ENCODE data around the gene PDE10A.

PDE10A gene

GRCh38 chr6:165637586-165637985 is 25.5 kb downstream of the PDE10A start:
- H3K4me3 ChIP-seq (ENCODE audit: severe bottlenecking): no peak overlapping the region

DNA sequence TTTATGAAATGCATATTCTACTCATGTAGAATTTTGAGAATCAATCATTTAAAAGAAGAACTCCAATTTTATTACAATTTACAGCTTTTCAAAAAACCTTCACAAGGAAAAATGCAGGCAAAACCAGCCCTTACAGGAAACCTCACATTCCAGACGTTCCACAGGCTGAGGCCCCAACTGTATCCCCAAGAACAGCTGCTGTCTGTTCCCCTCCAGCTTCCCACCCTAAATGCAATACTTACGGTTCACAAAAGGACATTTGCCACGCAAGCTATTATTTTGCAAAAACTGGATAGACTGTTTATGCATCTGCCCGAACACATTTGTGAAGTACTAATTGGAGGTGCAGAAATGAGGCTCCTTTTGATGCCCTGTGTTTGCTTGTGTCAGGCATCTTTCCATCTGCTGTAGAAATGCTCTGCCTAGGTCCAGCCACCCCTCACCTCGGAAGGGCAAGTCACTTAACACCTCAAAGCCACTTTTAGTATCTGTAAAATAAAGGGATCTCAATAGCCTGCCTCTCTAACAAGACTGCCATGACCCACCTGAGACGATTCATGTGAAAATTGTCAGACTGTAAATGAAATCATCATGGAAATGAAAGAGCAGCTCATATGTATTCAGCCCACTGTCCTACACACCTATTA is 26.5 kb downstream of the PDE10A start:
- Histone ChIP-seq H3K4me3 (ENCODE audit: severe bottlenecking) (no peak overlapping the region), H3K27me3 (ENCODE audit: insufficient read depth, poor library complexity, severe bottlenecking) (no peaks in the 10 kb centered on the region), H3K36me3 (ENCODE audit: low read depth) (no peaks in the 10 kb centered on the region), H3K4me1 (ENCODE audit: insufficient read depth, poor library complexity, severe bottlenecking) (no peaks in the 10 kb centered on the region), H3K9me3 (ENCODE audit: severe bottlenecking) (no peaks in the 10 kb centered on the region), H3K27ac (ENCODE audit: poor library complexity, severe bottlenecking) (no peak overlapping the region)
- ATAC-seq (ENCODE audit: low read depth) (no peak), DNase-seq (ENCODE audit: low spot score) (no peak)
- TF ChIP-seq, protein P1, sequence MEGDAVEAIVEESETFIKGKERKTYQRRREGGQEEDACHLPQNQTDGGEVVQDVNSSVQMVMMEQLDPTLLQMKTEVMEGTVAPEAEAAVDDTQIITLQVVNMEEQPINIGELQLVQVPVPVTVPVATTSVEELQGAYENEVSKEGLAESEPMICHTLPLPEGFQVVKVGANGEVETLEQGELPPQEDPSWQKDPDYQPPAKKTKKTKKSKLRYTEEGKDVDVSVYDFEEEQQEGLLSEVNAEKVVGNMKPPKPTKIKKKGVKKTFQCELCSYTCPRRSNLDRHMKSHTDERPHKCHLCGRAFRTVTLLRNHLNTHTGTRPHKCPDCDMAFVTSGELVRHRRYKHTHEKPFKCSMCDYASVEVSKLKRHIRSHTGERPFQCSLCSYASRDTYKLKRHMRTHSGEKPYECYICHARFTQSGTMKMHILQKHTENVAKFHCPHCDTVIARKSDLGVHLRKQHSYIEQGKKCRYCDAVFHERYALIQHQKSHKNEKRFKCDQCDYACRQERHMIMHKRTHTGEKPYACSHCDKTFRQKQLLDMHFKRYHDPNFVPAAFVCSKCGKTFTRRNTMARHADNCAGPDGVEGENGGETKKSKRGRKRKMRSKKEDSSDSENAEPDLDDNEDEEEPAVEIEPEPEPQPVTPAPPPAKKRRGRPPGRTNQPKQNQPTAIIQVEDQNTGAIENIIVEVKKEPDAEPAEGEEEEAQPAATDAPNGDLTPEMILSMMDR (IDR thresholded peaks at IDR 0.05; ENCODE audit: poor library complexity, severe bottlenecking): no peak

More at GRCh38 chr6:165637586-165637985, 25.5 kb downstream of the PDE10A start:
- Histone ChIP-seq H3K36me3 (ENCODE audit: low read depth) (no peaks in the 10 kb centered on the region), H3K27ac (ENCODE audit: poor library complexity, severe bottlenecking) (no peak overlapping the region), H3K9me3 (ENCODE audit: severe bottlenecking) (no peaks in the 10 kb centered on the region), H3K4me1 (ENCODE audit: insufficient read depth, poor library complexity, severe bottlenecking) (no peaks in the 10 kb centered on the region), H3K27me3 (ENCODE audit: insufficient read depth, poor library complexity, severe bottlenecking) (no peaks in the 10 kb centered on the region)
- TF ChIP-seq, protein P1 (IDR thresholded peaks at IDR 0.05; ENCODE audit: poor library complexity, severe bottlenecking): no peak
- ATAC-seq (ENCODE audit: low read depth) (no peak), DNase-seq (ENCODE audit: low spot score) (no peak)

GRCh38 chr6:165635965-165636364 is 27.1 kb downstream of the PDE10A start:
- Histone ChIP-seq H3K4me1 (ENCODE audit: insufficient read depth, poor library complexity, severe bottlenecking) (no peaks in the 10 kb centered on the region), H3K4me3 (ENCODE audit: severe bottlenecking) (no peak overlapping the region), H3K27ac (ENCODE audit: poor library complexity, severe bottlenecking) (no peak overlapping the region), H3K27me3 (ENCODE audit: insufficient read depth, poor library complexity, severe bottlenecking) (no peaks in the 10 kb centered on the region), H3K36me3 (ENCODE audit: low read depth) (no peaks in the 10 kb centered on the region), H3K9me3 (ENCODE audit: severe bottlenecking) (no peaks in the 10 kb centered on the region)
- ATAC-seq (ENCODE audit: low read depth) (no peak), DNase-seq (ENCODE audit: low spot score) (no peak)
- TF ChIP-seq, protein P1 (IDR thresholded peaks at IDR 0.05; ENCODE audit: poor library complexity, severe bottlenecking): no peak

DNA sequence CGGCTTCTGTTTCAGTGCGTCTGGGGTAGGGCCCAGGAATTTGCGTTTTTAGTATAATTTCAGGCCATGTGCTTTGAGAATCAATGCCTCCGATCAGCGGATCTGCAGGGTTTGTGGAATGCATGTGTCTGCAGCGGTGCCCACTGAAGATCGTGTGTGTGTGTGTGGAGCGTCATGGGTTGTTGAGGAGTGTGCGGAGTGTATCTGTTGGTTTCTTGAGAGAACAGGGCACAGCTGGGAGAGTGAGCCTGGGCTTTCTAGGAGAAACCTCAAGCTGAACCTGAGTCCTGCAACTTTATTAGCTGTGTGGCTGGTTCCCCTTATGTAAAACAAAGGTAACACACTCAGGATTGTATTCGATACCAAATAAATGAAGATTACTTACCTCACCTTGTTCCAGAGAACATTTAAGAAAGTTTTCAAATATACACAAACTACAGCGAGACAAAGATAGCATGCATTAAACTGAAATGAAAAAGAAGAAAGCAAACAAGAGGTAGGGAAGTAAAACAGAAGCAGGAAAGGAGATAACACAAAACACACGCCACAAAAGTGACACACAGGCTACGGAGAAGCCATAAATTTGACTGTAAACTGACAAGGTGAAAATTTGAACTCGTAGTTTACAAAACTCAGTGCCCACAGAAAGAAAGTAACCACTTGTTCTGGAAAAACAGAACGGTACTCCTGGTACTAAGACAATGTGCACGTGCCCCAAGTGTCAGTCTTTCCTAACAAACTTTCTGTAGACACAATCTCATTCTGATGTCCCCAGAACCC is 28.8 kb downstream of the PDE10A start:
- H3K4me1 ChIP-seq (ENCODE audit: insufficient read depth, poor library complexity, severe bottlenecking): no peaks in the 10 kb centered on the region
- H3K27me3 ChIP-seq (ENCODE audit: insufficient read depth, poor library complexity, severe bottlenecking): no peaks in the 10 kb centered on the region
- no peak overlapping the region for H3K4me3 ChIP-seq (ENCODE audit: severe bottlenecking)
- no peak overlapping the region for H3K27ac ChIP-seq (ENCODE audit: poor library complexity, severe bottlenecking)
- no peaks in the 10 kb centered on the region for H3K9me3 ChIP-seq (ENCODE audit: severe bottlenecking)
- ATAC-seq (ENCODE audit: low read depth): no peak
- H3K36me3 ChIP-seq (ENCODE audit: low read depth): no peaks in the 10 kb centered on the region
- TF ChIP-seq, protein P1 (IDR thresholded peaks at IDR 0.05; ENCODE audit: poor library complexity, severe bottlenecking): no peak
- DNase-seq (ENCODE audit: low spot score): no peak

- TF ChIP-seq, protein P1 (IDR thresholded peaks at IDR 0.05; ENCODE audit: poor library complexity, severe bottlenecking): no peak
- Histone ChIP-seq H3K36me3 (ENCODE audit: low read depth) (no peaks in the 10 kb centered on the region), H3K4me3 (ENCODE audit: severe bottlenecking) (no peak overlapping the region), H3K27me3 (ENCODE audit: insufficient read depth, poor library complexity, severe bottlenecking) (no peaks in the 10 kb centered on the region), H3K4me1 (ENCODE audit: insufficient read depth, poor library complexity, severe bottlenecking) (no peaks in the 10 kb centered on the region), H3K9me3 (ENCODE audit: severe bottlenecking) (no peaks in the 10 kb centered on the region), H3K27ac (ENCODE audit: poor library complexity, severe bottlenecking) (no peak overlapping the region)
- DNase-seq (ENCODE audit: low spot score) (no peak), ATAC-seq (ENCODE audit: low read depth) (peak; percentile 63)
Measured at GRCh38 chr6:165632194-165632593, 30.8 kb downstream of the PDE10A start.
